ENCODE measurements around the gene ZSCAN20.

GRCh38 chr1:33468531-33468930 is 3.9 kb upstream of the ZSCAN20 start:
- TF ChIP-seq CTCF (conservative IDR thresholded peaks at IDR 0.05; ENCODE audit: low read length) = no peak
- no peak for TF ChIP-seq EZH2phosphoT487 (IDR thresholded peaks at IDR 0.05; ENCODE audit: borderline replicate concordance)

Measured in Loucy (cell line).